Esophagus muscularis mucosa (tissue), 4 donors: ENCODE measurements around the gene KRT86. TPM values are rescaled to one million over a fixed set of nuclear protein-coding genes. Genes with fewer than 3 reads are reported as not detected.

Experiments
- DNase-seq: peaks from one replicate; pipeline ENCODE4 v3.0.0-alpha.2; 2017; ENCODE audit errors: extremely low spot score
- H3K27ac ChIP-seq, 4 donors: fragments of 200-600 bp; sonication (generic); replicated peaks in 1 of 4; 1 replicate in 3 of 4; 2 replicates in 1 of 4; pipeline ENCODE4 v1.5.1; 2016 to 2019; ENCODE audit warnings: mild to moderate bottlenecking in 1 of 4
- H3K27me3 ChIP-seq, 4 donors: fragments of 200-600 bp; sonication (generic); one replicate each; pipeline versions ENCODE4 v1.5.1 to v1.6.0; 2016 to 2019
- H3K36me3 ChIP-seq, 4 donors: fragments of 200-600 bp; sonication (generic); one replicate each; pipeline ENCODE4 v1.5.1; 2016 to 2019
- H3K4me1 ChIP-seq, 4 donors: fragments of 200-600 bp; sonication (generic); one replicate each; pipeline ENCODE4 v1.5.1; 2016 to 2019
- H3K4me3 ChIP-seq, 4 donors: fragments of 200-600 bp; sonication (generic); 1 replicate in 2 of 4; 2 replicates in 2 of 4; pipeline ENCODE4 v1.5.1; 2016 to 2019; ENCODE audit warnings: mild to moderate bottlenecking in 4 of 4, moderate library complexity in 1 of 4
- H3K9me3 ChIP-seq, 4 donors: fragments of 200-600 bp; sonication (generic); 1 replicate in 3 of 4; 2 replicates in 1 of 4; pipeline ENCODE4 v1.5.1; 2016 to 2019
- CTCF ChIP-seq, 3 experiments: fragments of 200-600 bp in 2 of 3; fragments of 450-650 bp in 1 of 3; sonication (generic) in 2 of 3; IDR thresholded peaks; one replicate each; pipeline ENCODE4 v1.5.1; 2017 to 2019; ENCODE audit warnings: antibody characterized with exemption in 3 of 3, mild to moderate bottlenecking in 2 of 3, moderate library complexity in 1 of 3
- EP300 ChIP-seq: sonication (generic); formaldehyde crosslinking; IDR thresholded peaks from one replicate; pipeline ENCODE4 v1.6.1; 2017; ENCODE audit warnings: antibody characterized with exemption
- POLR2A ChIP-seq: fragments of 450-650 bp; IDR thresholded peaks from one replicate; pipeline ENCODE4 v1.6.1; 2017; ENCODE audit warnings: antibody characterized with exemption, moderate library complexity, mild to moderate bottlenecking, low read depth
- POLR2AphosphoS5 ChIP-seq, 2 donors: sonication (generic); formaldehyde crosslinking; IDR thresholded peaks; one replicate each; pipeline ENCODE4 v1.6.1; 2017; ENCODE audit warnings: antibody characterized with exemption in 2 of 2
- WGBS: methylation state at CpG from one replicate; pipeline ENCODE4 v1.1.5; 2018; 5-methylcytosine and 5-hydroxymethylcytosine counted together
- intact Hi-C: fragments of 100-400 bp; cut with DNase I; formaldehyde crosslinking; loops from one replicate; pipeline ENCODE4 v1.15.1; 2023
- total RNA-seq, 4 donors: library from RNA; depleted of rRNA; stranded (reverse); fragments of >200 nt; gene quantifications; one replicate each; pipeline versions ENCODE4 v1.1.0 to v1.2.1, GENCODE V29; 2016

Gene KRT86
- total RNA-seq, 4 donors from 2014 or later = 0.29 to 0.33 TPM; not detected in 2

- Histone ChIP-seq H3K27ac (no peak overlapping the region), H3K9me3 (no peaks in the 10 kb centered on the region), H3K36me3 (no peaks in the 10 kb centered on the region), H3K4me3 (no peak overlapping the region), H3K27me3 (peaks cover 0 to 25% (median 0%) of the 10 kb centered on the region in 4 donors), H3K4me1 (peaks cover 28 to 67% (median 59%) of the 10 kb centered on the region in 4 donors)
- DNase-seq = no peak
- intact Hi-C loops = no loop called here
- WGBS = 91% methylated on average over 13 of the region's 20 CpGs
- TF ChIP-seq EP300 (no peak), POLR2A (no peak), CTCF (IDR thresholded peaks at IDR 0.05) (no peak), POLR2AphosphoS5 (IDR thresholded peaks at IDR 0.05) (no peak)
Measured at GRCh38 chr12:52245259-52245961, 29.0 kb upstream of the KRT86 start.

GRCh38 chr12:52245962-52246569 is 28.4 kb upstream of the KRT86 start:
- TF ChIP-seq POLR2A (no peak), CTCF (IDR thresholded peaks at IDR 0.05) (no peak), POLR2AphosphoS5 (IDR thresholded peaks at IDR 0.05) (no peak), EP300 (no peak)

GRCh38 chr12:52246720-52247621 is 27.5 kb upstream of the KRT86 start:
- Histone ChIP-seq H3K4me1 (peaks cover 28 to 67% (median 59%) of the 10 kb centered on the region in 4 donors), H3K27me3 (peaks cover 0 to 30% (median 0%) of the 10 kb centered on the region in 4 donors), H3K36me3 (no peaks in the 10 kb centered on the region), H3K4me3 (no peak overlapping the region), H3K27ac (peak overlapping the region in 1 of 4 donors; percentile 15), H3K9me3 (no peaks in the 10 kb centered on the region)
- no peak for TF ChIP-seq CTCF (IDR thresholded peaks at IDR 0.05)
- TF ChIP-seq POLR2A = no peak
- 72% methylated on average over 10 of the region's 10 CpGs for WGBS
- no peak for DNase-seq
- intact Hi-C loops = no loop called here

More at GRCh38 chr12:52245962-52246569, 28.4 kb upstream of the KRT86 start:
- WGBS = 79% methylated on average over 7 of the region's 7 CpGs
- H3K4me3 ChIP-seq = no peak overlapping the region
- H3K9me3 ChIP-seq = no peaks in the 10 kb centered on the region
- no peak overlapping the region for H3K27ac ChIP-seq
- H3K4me1 ChIP-seq = peaks cover 28 to 67% (median 59%) of the 10 kb centered on the region in 4 donors
- intact Hi-C loops = no loop called here
- no peak for DNase-seq
- peaks cover 0 to 30% (median 0%) of the 10 kb centered on the region in 4 donors for H3K27me3 ChIP-seq
- H3K36me3 ChIP-seq = no peaks in the 10 kb centered on the region

- Histone ChIP-seq H3K4me1 (peaks cover 28 to 64% (median 57%) of the 10 kb centered on the region in 4 donors), H3K27ac (peak overlapping the region in 3 of 4 donors; percentile 52 to 62 (median 59)), H3K9me3 (no peaks in the 10 kb centered on the region), H3K27me3 (peaks cover 0 to 30% (median 0%) of the 10 kb centered on the region in 4 donors), H3K4me3 (no peak overlapping the region), H3K36me3 (no peaks in the 10 kb centered on the region)
- 93% methylated on average over 10 of the region's 10 CpGs for WGBS
- no peak for DNase-seq
- TF ChIP-seq EP300 (no peak), POLR2A (peak; percentile 22), CTCF (IDR thresholded peaks at IDR 0.05) (no peak)
- intact Hi-C loops = no loop called here
Measured at GRCh38 chr12:52247622-52248540, 26.6 kb upstream of the KRT86 start.
